HG03045 (cell line): ENCODE measurements around the gene DIAPH3.

Experiments
- ATAC-seq: cut with Tn5 transposase; IDR thresholded peaks from one replicate; pipeline ENCODE4 v1.9.1; 2021; ENCODE audit warnings: mild to moderate bottlenecking, moderate library complexity; ENCODE audit not compliant: unreplicated experiment

The DIAPH3 gene

DNA sequence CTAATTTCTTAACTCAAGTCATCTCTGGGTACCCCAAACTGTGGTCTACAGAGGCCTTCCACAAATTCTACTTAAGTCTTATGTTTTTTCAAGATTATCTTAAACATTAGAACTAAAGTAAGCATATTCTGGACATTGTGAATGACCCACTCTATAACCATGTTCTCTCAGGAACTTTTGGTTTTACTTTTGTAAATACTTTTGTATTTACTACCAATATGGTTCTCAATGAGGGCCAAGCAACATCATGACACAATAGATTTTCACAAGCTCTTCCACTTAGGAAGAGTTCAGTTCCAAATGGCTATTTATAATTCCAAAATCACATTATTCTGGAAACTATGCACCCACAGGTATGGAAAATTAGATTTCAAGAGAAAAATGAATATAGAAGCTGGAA lies 10.8 kb downstream of the DIAPH3 start:
- ATAC-seq, result peak; percentile 53

DNA sequence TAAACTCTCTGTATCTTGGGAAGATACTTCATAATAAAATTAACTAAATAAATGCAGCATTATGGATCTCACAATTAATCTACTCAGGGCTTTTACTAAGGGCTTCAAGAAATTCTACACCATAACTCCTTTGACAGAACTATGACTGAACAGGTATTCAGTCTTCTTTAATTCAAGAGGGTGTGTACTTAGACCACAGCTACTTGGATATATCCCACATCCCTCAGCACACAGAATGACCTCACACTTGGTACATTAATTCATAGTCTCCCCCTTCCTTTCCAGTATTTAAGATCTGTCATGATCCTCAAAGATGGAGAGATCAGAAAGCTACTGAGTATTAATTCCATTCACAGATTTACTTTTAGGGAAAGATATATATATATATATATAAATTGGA lies 11.6 kb downstream of the DIAPH3 start:
- ATAC-seq, result no peak

DNA sequence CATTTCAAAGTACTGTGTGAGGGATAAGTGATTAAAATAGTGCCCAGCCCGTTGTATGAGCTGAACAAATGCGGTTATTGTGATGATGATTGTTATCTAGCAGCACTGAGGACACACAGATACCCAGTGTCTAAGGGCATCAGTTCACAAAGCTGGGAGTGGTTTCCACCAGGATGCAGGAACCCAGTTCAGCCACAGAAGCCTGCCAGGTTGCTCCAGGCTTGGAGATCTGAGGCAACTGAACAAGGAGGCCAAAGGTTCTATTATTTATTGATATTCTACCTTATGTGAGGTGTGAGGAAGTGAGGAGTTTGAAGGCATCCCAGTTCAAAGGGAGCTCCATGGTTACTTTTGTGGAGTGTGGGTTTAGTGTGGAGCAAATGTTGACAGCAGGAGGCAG lies 13.2 kb downstream of the DIAPH3 start:
- no peak for ATAC-seq

DNA sequence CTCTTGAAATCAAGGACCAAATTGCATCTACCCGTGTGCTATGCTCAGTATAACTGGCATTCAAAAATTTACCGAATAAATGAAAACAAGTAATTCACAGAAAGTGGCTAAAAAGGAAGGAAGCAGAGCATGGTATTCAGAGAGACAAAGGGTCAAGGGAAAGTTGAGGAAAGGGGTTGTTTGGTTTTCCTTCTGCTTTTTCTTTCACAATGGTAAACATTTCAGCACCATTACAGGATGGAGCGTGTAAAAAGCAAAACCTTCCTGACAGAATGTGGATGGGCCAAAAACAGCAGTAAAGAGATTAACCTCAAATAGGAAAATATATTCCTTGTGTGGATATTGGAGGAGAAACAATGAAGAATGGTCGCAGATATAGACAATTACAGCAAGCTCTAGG lies 14.8 kb downstream of the DIAPH3 start:
- no peak for ATAC-seq

DNA sequence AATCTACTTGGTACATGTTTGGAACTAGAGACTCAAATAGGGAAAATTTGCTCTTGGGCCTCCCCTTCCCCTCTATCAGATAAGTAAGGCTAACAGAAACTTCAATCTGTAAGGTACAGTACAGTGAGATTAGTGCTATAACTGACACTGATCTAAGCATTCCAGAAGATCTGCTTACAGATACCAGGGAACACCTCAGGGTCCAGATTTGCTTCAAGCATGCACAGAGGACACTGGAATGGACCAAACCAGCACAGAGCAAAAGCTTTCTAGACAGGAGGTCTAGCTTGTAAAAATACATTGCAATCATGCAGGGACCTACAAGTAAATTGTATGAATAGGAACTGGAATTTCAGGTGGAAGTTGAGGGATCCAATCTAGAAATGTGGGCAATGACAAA lies 16.4 kb downstream of the DIAPH3 start:
- no peak for ATAC-seq

DNA sequence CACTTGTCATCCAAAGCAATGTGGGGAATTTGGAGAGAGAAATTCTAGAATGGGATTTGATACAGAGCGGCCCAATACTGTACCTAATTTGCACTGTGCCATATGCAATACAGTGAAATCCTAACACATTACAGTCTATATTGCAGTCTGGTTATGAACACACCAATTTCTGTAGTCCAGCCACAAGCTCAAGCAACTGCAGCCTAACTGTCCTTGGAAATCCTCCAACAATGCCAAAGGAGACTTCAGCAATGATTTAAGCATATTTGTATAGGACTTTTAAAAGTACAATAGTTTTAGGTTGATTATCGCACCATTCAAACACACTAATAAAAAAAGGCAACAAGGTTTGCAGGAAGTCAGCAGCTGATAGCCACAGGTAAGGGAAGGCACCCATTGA lies 17.3 kb downstream of the DIAPH3 start:
- no peak for ATAC-seq

DNA sequence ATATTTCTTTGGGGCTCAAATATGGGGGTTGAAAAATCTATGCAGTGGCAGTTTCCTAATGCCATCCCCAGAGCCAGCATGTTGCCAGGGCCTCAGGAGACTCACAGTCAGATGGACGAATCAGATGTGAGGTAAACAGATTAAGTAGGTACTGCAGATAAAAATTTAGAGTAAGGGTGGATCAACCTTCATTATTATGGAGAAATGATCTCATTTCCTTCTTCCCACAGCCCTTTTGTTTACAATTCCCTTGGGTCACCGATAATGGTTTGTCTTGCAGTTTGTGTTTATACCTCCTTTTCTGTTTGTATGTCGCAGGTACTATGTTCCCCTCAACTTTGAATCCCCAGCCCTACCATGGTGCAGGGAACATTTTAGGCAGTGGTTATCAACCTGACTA lies 20.0 kb downstream of the DIAPH3 start:
- no peak for ATAC-seq

DNA sequence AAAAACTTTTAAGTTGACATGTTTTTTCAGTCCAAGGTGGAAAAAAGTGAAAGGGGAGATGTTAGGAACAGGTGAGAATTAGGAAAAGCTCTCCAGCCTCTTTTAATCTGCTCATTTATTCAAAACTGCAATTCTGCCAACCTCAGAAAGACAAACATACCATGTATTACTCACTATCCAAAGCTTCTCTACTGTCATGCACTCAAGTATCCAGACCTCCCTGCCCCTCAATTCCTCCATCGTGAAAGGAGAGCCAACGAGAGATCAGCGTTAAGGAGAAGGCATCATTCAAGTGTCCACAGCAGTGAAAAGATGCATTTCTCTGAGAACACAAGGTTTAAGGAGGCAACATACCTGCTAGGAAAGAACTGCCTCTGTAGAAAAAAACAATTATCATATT lies 24.5 kb downstream of the DIAPH3 start:
- no peak for ATAC-seq

DNA sequence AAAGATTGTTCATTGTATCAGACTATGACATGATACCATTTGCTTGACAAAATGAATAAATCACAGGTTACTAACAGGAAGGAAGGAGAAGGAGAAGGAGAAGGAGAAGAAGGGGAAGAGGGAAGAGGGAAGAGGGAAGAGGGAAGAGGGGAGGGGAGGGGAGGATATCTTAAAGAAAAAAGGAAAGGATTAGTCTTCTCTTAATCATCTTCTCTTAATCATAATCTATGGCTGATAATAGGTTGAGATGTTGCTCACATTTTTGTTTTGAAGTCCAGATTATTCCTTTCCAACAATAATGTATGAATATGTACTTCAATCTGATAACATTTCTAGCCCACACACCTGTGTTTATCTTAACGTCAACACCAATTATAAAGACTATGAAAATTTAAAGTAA lies 25.1 kb downstream of the DIAPH3 start:
- ATAC-seq, result no peak

DNA sequence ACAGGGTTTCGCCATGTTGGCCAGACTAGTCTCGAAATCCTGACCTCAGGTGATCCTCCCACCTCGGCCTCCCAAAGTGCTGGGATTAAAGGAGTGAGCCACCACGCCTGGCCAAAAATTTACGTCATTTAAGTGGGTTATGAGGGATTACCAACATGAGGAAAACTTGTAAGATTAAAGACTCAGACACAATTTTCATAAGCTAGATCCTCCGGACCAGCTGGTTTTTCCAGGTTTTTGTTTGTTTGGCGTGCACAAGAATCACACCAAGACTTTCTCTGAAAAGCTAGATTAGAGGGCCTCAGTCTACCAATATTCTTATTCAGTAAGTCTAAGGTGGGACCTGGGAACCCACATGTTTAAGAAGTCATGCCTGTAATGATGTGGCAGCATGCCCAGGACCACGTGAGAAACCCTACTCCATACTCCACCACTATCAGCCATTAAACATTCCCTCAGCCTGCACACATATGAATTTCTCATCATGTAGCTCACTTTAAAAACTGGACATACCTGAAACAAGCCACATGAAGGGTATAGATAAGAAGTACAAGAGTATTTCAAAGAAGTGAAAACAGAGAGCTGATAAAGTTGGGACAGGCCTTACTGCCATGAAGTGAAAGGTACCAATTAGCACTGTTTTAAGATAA lies 25.7 kb downstream of the DIAPH3 start:
- no peak for ATAC-seq

DNA sequence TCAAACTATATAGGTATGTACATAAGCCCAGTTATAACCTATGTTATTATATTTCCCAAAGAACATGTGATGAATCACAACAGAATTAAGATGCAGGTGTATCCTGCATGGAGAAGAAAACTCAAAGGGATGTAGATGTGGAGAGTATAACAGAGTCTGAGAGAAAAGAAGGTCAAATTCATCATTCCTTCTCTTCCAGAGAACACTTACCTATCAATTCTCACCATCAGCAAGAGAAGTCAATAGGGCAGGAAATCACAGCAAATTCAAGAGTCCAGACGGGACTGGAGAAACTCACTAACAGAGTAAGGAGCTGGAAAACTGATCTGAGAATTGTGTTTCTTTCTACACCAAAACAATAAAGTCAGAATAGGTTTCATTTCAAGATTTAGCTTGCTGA lies 28.4 kb downstream of the DIAPH3 start:
- no peak for ATAC-seq

DNA sequence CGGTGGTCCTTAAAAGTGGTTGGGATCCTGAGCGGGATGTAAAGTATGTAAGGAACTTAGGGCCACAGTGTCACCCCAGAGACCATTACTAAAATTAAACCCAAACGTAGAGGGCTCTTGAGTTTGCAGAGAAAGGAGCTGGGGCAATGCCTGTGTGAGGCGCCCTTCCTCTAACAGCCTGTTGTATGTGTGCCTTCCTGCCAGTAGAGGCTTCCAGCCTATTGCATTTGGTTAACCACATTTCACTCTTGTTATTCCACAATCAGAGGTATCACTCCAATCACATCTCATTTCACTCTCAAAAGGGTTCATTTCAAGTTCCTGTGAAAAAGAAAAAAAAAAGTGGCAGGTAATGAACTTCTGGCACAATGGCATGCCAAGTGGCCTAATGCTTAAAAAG lies 29.4 kb downstream of the DIAPH3 start:
- ATAC-seq, result no peak

DNA sequence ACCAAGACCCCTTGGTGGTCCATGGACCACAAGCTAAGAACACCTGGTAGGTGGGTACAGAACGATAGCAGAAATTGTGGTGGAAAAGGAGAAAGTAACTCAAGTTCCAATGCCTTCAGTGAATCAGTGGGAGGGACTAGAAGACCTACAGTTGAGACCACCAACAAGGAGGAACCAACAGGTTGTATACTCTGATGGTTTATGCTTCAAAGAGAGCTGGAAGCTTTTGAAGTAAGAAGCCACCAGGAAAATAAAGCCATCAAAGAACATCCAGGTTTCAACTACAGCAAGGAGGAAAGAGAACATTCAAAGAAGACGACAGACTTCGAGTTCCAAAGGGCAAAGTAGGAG lies 42.4 kb downstream of the DIAPH3 start:
- no peak for ATAC-seq

DNA sequence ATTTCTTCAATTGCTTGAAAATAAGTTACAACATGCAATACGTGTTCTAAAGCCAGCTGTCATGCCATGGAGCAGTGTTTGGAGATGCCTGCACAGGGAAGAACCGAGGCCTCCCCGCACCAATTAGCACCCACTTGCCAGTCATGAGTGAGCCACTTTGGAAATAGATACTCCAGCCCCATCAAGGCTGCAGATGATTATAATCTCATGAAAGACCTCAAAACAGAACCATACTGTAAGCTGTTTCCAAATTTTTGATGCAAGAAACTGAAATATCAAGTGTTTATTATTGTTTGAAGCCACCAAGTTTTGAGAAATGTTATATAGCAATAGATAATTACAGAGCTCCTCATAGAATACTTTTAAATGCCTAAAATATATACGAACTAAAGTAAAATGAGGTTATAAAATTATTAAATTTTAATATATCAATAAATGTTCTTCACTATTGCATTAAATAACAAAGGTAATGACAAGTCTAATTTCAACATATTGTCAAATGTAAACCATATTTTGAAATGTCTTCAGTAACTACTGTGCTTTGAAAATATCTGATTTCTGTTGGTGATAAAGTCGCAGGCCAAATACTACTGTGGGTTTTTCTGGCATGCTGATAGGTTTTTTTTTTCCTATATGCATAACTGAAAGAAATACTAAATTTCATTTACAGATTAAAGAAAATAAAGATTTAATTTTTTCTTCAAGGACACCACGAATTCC lies 43.0 kb downstream of the DIAPH3 start:
- ATAC-seq, result no peak

DNA sequence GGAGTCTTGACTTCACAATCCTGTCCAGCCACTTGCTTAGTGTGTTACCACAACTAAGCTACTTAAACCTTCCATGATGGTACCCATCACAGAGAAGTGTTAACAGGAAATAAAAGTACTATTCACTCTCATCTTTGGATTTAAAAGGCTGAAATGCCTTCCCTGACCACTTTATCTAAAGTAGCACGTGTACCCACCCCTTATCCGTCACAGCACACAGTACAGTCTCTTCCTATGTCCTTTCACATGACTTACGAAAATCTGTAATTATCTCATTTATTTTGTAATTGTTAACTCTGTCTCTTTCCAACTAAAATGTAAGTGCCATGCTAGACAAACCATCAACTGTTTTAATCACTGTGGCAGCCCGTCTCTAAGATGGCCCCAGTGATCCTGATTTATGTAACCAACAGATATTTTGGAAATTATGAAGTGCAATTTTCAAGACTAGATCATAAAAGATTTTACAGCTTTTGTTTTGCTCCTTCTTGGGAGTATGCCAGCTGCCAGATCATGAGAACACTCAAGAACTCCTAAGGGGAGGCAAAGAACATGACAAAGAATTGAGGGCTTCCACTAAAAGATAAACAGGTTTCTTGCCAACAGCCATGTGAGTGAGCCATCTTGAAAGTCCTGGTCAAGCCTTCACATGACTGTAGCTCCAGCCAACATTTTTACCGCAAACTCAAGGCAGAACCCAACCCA lies 44.9 kb downstream of the DIAPH3 start:
- ATAC-seq, result no peak

DNA sequence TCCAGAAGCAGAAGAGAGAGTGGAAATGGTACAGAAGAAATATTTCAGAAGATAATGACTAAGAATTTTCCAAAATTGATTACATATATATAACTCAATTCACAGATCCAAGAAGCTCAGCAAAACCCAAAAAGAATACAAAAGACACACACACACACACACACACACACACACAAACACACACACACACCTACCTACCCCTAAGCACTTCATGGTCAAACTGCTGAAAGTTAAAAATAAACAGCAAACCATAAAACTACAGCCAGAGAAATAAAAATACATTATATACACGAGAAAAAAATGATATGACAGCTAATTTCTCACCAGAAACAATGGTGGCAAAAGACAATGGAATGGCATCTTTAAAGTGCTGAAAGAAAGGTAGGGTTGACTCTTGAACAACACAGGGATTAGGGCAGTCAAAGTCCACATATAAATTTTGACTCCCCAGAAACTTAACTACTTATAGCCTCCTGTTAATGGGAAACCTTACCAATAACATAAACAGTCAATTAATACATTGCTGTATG lies 49.2 kb downstream of the DIAPH3 start:
- ATAC-seq, result no peak

DNA sequence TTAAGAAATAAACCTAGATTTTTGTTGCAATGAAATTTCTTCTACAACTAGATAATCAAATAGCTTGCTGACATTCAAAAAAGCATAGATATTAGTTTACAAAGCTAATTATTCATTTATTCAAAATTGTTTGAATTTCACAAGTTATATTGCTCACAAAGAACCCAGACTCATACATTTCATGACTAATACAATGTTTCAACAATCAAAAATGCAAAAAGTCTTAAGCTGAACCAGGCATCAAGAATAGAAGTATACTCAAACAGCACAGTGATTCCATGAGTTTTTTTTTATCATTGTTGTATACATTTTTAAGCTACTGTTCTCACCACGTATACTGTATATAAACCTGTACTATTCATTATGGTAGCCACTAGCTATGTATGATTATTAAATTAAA lies 51.0 kb downstream of the DIAPH3 start:
- no peak for ATAC-seq

DNA sequence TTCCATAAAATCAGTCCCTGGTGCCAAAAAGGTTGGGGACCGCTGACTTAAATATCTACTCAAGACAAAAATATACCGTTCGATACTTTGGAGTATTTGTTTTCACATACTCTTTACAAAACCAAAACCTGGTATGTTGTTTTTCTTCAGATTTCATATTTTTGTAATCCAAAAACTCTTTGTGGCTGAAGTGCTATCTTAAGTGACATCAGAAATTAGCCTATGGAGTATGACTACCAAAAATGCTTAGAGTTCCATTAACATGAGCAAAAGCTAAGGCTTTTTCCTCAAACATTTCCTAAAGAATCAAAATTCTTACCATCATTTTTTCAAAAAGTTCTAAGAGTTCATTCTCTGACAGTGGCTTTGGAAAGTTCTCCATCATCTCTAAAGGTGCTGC lies 52.0 kb downstream of the DIAPH3 start:
- ATAC-seq, result no peak

DNA sequence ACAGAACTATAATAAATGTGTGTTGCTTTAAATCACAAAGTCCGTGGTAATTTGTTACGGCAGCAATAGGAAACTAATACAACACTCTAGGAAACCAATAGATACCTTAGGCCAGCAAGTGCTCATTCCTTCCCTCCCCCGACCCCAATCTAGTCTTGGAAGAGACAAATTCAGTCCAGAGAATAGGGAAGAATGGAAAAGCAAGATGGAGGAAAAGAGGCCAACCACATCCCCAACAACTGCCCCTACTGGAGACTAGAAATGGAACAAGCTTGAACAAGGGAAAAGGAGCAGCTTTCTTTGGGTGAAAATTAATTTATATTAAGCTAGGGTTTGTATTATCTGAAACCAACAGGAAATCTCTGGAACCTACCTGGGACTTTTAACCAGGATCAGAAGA lies 54.4 kb downstream of the DIAPH3 start:
- no peak for ATAC-seq

DNA sequence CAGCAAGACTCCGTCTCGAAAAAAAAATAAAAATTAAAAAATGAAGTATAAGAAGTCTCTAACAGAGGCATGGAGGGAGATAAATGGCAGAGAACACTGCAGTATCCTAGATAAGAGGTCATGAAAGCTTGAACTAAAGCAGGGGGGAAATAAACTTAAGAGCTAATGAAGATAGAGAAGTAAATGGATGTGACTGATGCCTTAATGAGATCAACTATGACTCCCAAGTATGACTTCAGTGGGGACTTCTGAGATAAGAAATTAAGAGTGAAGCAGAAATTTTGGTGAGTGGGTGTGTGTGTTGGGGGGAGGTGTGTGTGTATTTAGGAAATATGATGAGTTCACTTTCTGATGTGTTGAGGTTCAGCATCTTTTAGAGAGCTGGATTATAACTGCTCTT lies 55.1 kb downstream of the DIAPH3 start:
- no peak for ATAC-seq

DNA sequence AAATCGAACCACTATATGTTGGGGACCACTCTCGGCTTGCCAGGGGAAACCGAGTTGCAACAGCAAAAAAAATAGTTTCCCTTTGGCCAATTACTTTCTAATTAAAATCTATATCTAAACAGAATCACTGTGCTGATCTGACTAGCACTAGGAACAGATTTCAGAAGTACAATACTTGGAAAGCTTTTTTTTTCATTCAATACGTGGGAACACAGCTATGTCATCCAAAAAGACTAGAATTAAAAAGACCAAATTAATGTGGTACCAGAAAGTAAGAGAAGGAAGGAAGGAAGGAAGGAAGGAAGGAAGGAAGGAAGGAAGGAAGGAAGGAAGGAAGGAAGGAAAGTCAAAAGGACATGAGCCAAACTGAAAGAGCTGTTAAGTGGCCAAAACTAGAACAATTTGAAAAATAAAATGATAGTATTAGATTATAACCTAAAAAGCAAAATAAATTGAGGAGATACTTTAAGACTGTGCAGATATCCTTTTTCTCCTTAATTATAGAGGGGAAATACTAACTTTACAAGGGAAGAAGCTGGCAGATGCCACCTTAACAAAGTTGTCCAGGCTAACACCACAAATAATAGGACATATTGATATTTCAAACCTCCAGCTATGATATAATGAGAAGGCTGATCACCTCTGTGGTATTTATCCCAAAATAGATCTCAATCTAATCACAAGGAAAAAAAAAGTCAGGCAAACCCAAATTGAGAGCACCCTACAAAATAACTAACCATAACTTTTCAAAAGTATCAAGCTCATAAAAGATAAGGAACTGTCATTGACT lies 63.9 kb downstream of the DIAPH3 start:
- no peak for ATAC-seq
